Gastrocnemius medialis (tissue), 4 donors: ENCODE measurements around the gene C1GALT1C1L. TPM values are rescaled to one million over a fixed set of nuclear protein-coding genes. Genes with fewer than 3 reads are reported as not detected.

Experiments
- ATAC-seq, 2 donors: fragments of 150-250 bp; one replicate each; pipeline ENCODE4 v1.9.1; 2016
- DNase-seq, 2 donors: peaks; one replicate each; pipeline ENCODE4 v3.0.0-alpha.2; 2019
- H3K27ac ChIP-seq, 4 donors: fragments of 200-600 bp; sonication (generic); 1 replicate in 1 of 4; 2 replicates in 3 of 4; pipeline ENCODE4 v1.5.1; 2016 to 2018; ENCODE audit warnings: mild to moderate bottlenecking in 2 of 4, moderate library complexity in 1 of 4
- H3K27me3 ChIP-seq, 3 donors: fragments of 200-600 bp; sonication (generic) in 2 of 3; 1 replicate in 1 of 3; 2 replicates in 2 of 3; pipeline versions ENCODE4 v1.5.1 to v1.6.0; 2016 to 2019; ENCODE audit warnings: mild to moderate bottlenecking in 1 of 3, moderate library complexity in 1 of 3
- H3K36me3 ChIP-seq, 2 donors: fragments of 200-600 bp; sonication (generic) in 1 of 2; one replicate each; pipeline ENCODE4 v1.5.1; 2017 to 2018
- H3K4me1 ChIP-seq, 2 donors: fragments of 200-600 bp; sonication (generic) in 1 of 2; one replicate each; pipeline ENCODE4 v1.5.1; 2016 to 2017; ENCODE audit warnings: mild to moderate bottlenecking in 2 of 2
- H3K4me3 ChIP-seq, 4 donors: fragments of 200-600 bp; sonication (generic) in 3 of 4; 1 replicate in 1 of 4; 2 replicates in 3 of 4; pipeline ENCODE4 v1.5.1; 2016 to 2019; ENCODE audit warnings: mild to moderate bottlenecking in 2 of 4
- H3K9me3 ChIP-seq, 3 donors: fragments of 200-600 bp; sonication (generic) in 2 of 3; 1 replicate in 1 of 3; 2 replicates in 2 of 3; pipeline ENCODE4 v1.5.1; 2016 to 2019
- CTCF ChIP-seq, 5 experiments: fragments of 450-650 bp in 3 of 5; fragments of 200-600 bp in 2 of 5; sonication (generic) in 2 of 5; IDR thresholded peaks in 4 of 5; conservative IDR thresholded peaks in 1 of 5; 1 replicate in 4 of 5; 2 replicates in 1 of 5; pipeline ENCODE4 v1.5.1; 2016 to 2019; ENCODE audit warnings: antibody characterized with exemption in 5 of 5, mild to moderate bottlenecking in 3 of 5, moderate library complexity in 3 of 5
- POLR2A ChIP-seq, 2 donors: fragments of 450-650 bp; IDR thresholded peaks; one replicate each; pipeline ENCODE4 v1.6.1; 2017; ENCODE audit warnings: antibody characterized with exemption in 2 of 2, mild to moderate bottlenecking in 2 of 2, moderate library complexity in 2 of 2
- in situ Hi-C, 4 donors: fragments of 200-750 bp; cut with MboI; loops; one replicate each; pipeline versions ENCODE4 v1.15.0 to v1.8.0; 2017; ENCODE audit warnings: low sequenced_read_pairs in 4 of 4
- intact Hi-C: fragments of 100-400 bp; cut with DNase I; formaldehyde crosslinking; loops from one replicate; pipeline ENCODE4 v1.15.1; 2023; ENCODE audit warnings: low total_unique reads
- total RNA-seq, 4 donors: library from RNA; depleted of rRNA; stranded (reverse); fragments of >200 nt; gene quantifications; one replicate each; pipeline versions ENCODE4 v1.1.0 to v1.2.3, GENCODE V29; 2016

The C1GALT1C1L gene
- total RNA-seq, 4 donors from 2014 or later = 0.59 TPM; not detected in 3

- DNase-seq (no peak), ATAC-seq (no peak)
- in situ Hi-C loops = no loop called here
- Histone ChIP-seq H3K27ac (no peak overlapping the region), H3K4me1 (no peaks in the 10 kb centered on the region), H3K9me3 (no peaks in the 10 kb centered on the region), H3K36me3 (no peaks in the 10 kb centered on the region), H3K4me3 (no peak overlapping the region), H3K27me3 (no peaks in the 10 kb centered on the region)
- TF ChIP-seq CTCF (IDR thresholded peaks at IDR 0.05 in 4 of 5, conservative IDR thresholded peaks at IDR 0.05 in 1 of 5) (no peak), POLR2A (IDR thresholded peaks at IDR 0.05) (no peak)
- intact Hi-C loops = no loop called here
Observed at GRCh38 chr2:43717322-43717721, 41.1 kb upstream of the C1GALT1C1L start.

DNA sequence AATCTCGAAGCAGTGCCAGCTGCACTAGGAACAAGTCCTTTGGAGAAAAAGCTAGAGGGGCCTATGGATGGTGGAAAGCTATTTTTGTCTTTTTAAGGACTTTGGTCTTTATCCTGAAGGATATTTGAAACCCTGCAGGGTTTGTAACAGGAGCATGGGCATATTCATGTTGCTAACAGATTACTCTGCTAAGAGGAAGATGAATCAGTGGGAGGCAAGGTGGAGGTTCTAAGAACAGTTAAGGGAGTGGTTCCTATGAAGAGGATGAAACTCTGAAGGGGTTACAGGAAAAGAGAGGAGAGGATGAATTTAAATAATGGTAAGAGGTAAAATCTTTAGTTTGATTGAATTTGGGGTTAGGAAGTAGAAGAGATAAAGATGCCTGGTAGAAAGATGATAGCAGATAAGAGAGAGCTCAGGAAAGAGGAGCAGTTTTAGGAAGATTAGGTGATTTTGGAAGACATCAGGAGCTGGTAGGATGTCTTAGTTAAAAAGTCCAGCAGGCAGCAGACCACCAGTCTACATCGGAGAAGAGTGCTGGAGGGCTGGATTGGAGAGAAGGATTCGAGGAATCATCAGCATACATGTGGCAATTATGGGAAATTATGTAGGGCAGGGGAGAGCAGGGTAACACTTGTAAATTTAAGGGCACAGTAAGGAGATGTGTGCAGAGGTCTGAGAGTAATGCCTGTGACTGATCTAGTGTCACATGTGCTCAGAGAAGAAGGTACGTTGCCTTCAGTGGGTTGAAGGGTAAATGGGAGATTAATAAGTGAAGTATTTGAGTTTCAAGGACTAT lies 39.3 kb upstream of the C1GALT1C1L start:
- Histone ChIP-seq H3K36me3 (no peaks in the 10 kb centered on the region), H3K27ac (no peak overlapping the region), H3K4me3 (no peak overlapping the region), H3K9me3 (no peaks in the 10 kb centered on the region), H3K27me3 (no peaks in the 10 kb centered on the region), H3K4me1 (no peaks in the 10 kb centered on the region)
- DNase-seq = no peak
- intact Hi-C loops (no loop called here), in situ Hi-C loops (no loop called here)
- no peak for TF ChIP-seq CTCF (IDR thresholded peaks at IDR 0.05 in 4 of 5, conservative IDR thresholded peaks at IDR 0.05 in 1 of 5)
- no peak for TF ChIP-seq POLR2A (IDR thresholded peaks at IDR 0.05)
- no peak for ATAC-seq

- Histone ChIP-seq H3K27ac (no peak overlapping the region), H3K9me3 (no peaks in the 10 kb centered on the region), H3K4me1 (no peaks in the 10 kb centered on the region), H3K36me3 (no peaks in the 10 kb centered on the region), H3K27me3 (no peaks in the 10 kb centered on the region), H3K4me3 (no peak overlapping the region)
- in situ Hi-C loops (no loop called here), intact Hi-C loops (no loop called here)
- TF ChIP-seq CTCF (IDR thresholded peaks at IDR 0.05 in 4 of 5, conservative IDR thresholded peaks at IDR 0.05 in 1 of 5) (no peak), POLR2A (IDR thresholded peaks at IDR 0.05) (no peak)
- no peak for ATAC-seq
- DNase-seq = no peak
Observed at GRCh38 chr2:43714164-43714563, 37.9 kb upstream of the C1GALT1C1L start.

- in situ Hi-C loops (no loop called here), intact Hi-C loops (no loop called here)
- TF ChIP-seq POLR2A (IDR thresholded peaks at IDR 0.05) (no peak), CTCF (IDR thresholded peaks at IDR 0.05 in 4 of 5, conservative IDR thresholded peaks at IDR 0.05 in 1 of 5) (no peak)
- H3K4me1 ChIP-seq = no peaks in the 10 kb centered on the region
- H3K27ac ChIP-seq = no peak overlapping the region
- DNase-seq (no peak), ATAC-seq (no peak)
- H3K9me3 ChIP-seq = no peaks in the 10 kb centered on the region
- no peak overlapping the region for H3K4me3 ChIP-seq
- H3K36me3 ChIP-seq = no peaks in the 10 kb centered on the region
- H3K27me3 ChIP-seq = no peaks in the 10 kb centered on the region
Observed at GRCh38 chr2:43710866-43711265, 34.6 kb upstream of the C1GALT1C1L start.

DNA sequence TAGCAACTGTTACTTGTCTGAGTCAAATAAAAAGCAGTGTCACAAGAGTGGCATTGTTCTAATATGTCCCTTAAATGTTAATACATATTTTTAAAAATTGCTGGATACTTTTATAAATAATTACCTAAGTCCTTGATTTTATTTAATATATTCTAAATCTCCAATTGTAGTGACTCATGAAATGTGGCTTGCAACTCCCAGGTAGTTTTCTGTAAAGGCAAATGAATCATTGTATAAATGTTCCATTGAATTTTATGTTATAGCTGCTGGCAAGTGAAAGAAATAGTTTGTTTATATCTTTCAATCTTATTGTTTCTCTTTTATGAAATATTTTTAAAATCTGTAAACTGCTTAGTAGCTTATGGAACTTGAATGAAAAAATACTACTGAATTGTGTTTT lies 32.7 kb upstream of the C1GALT1C1L start:
- no peaks in the 10 kb centered on the region for H3K4me1 ChIP-seq
- H3K4me3 ChIP-seq = no peak overlapping the region
- ATAC-seq (no peak), DNase-seq (no peak)
- H3K27ac ChIP-seq = no peak overlapping the region
- no peaks in the 10 kb centered on the region for H3K36me3 ChIP-seq
- intact Hi-C loops (no loop called here), in situ Hi-C loops (no loop called here)
- H3K27me3 ChIP-seq = no peaks in the 10 kb centered on the region
- TF ChIP-seq CTCF (IDR thresholded peaks at IDR 0.05 in 4 of 5, conservative IDR thresholded peaks at IDR 0.05 in 1 of 5) (no peak), POLR2A (IDR thresholded peaks at IDR 0.05) (no peak)
- H3K9me3 ChIP-seq = no peaks in the 10 kb centered on the region
